Tibial nerve (tissue), 4 donors: ENCODE results near the gene DENND4C. TPM values are rescaled to one million over a fixed set of nuclear protein-coding genes. Genes with fewer than 3 reads are reported as not detected.
"Not testable (repeated sequence)": the region's sequence is repeated elsewhere in the genome, so short reads cannot be mapped to it uniquely, and the experiment has no call there.

ENCODE experiments used
- DNase-seq, 2 donors: peaks; one replicate each; pipeline ENCODE4 v3.0.0-alpha.2; 2019; ENCODE audit warnings: low spot score in 2 of 2
- H3K27ac ChIP-seq, 4 donors: fragments of 200-600 bp; sonication (generic) in 3 of 4; one replicate each; pipeline ENCODE4 v1.5.1; 2017 to 2019; ENCODE audit warnings: mild to moderate bottlenecking in 1 of 4
- H3K27me3 ChIP-seq, 2 donors: fragments of 200-600 bp; sonication (generic) in 1 of 2; one replicate each; pipeline versions ENCODE4 v1.5.1 to v1.6.0; 2017 to 2019
- H3K36me3 ChIP-seq, 3 donors: fragments of 200-600 bp; sonication (generic); one replicate each; pipeline ENCODE4 v1.5.1; 2018 to 2019
- H3K4me1 ChIP-seq, 4 donors: fragments of 200-600 bp; sonication (generic) in 3 of 4; one replicate each; pipeline ENCODE4 v1.5.1; 2017 to 2019
- H3K4me3 ChIP-seq, 4 donors: fragments of 200-600 bp; sonication (generic) in 3 of 4; one replicate each; pipeline ENCODE4 v1.5.1; 2017 to 2019; ENCODE audit warnings: mild to moderate bottlenecking in 1 of 4, moderate library complexity in 1 of 4
- H3K9me3 ChIP-seq, 4 donors: fragments of 200-600 bp; sonication (generic) in 3 of 4; one replicate each; pipeline ENCODE4 v1.5.1; 2017 to 2019
- EP300 ChIP-seq, 2 donors: sonication (generic); formaldehyde crosslinking; IDR thresholded peaks; one replicate each; pipeline ENCODE4 v1.6.1; 2017; ENCODE audit warnings: antibody characterized with exemption in 2 of 2, mild to moderate bottlenecking in 1 of 2
- POLR2A ChIP-seq, 2 donors: fragments of 450-650 bp; IDR thresholded peaks; one replicate each; pipeline ENCODE4 v1.6.1; 2017; ENCODE audit warnings: antibody characterized with exemption in 2 of 2, mild to moderate bottlenecking in 2 of 2, moderate library complexity in 2 of 2
- WGBS, 2 donors: methylation state at CpG; one replicate each; pipeline ENCODE4 v1.1.5; 2018; 5-methylcytosine and 5-hydroxymethylcytosine counted together
- total RNA-seq, 4 donors: library from RNA; depleted of rRNA; stranded (reverse); fragments of >200 nt; gene quantifications; one replicate each; pipeline ENCODE4 v1.1.0, GENCODE V29; 2016
- TF ChIP-seq, protein P1 (sequence below), 5 experiments: fragments of 200-600 bp in 3 of 5; fragments of 450-650 bp in 2 of 5; sonication (generic) in 3 of 5; IDR thresholded peaks; one replicate each; pipeline ENCODE4 v1.5.1; 2016 to 2019; ENCODE audit warnings: antibody characterized with exemption in 5 of 5, mild to moderate bottlenecking in 3 of 5, moderate library complexity in 2 of 5

The DENND4C gene
- total RNA-seq, 4 donors from 2014 or later: 60.4 to 102 (median 72.5) TPM

DNA sequence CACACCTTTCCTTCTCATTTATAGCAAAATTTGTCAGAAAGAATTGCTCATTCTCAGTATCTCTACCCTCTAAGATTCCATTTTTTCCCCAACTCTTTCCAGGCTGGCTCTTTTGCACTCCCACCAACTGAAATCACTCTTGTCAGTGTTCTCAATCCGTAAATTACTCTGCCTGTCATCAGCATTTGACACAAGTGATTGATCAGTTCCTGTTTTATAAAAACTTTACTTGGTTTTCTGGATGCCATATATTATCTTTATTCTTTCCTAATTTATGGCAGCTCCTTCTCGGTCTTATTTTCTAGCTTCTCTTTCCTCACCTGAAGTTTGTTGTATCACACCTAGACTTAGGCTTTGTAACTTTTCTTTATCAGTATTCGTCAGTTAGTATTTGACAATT is 16.4 kb downstream of the DENND4C start:
- Histone ChIP-seq H3K4me1 (peaks cover 0 to 38% (median 2%) of the 10 kb centered on the region in 4 donors), H3K27ac (no peak overlapping the region), H3K27me3 (no peaks in the 10 kb centered on the region), H3K4me3 (no peak overlapping the region), H3K36me3 (peaks cover 0 to 14% (median 0%) of the 10 kb centered on the region in 3 donors), H3K9me3 (no peaks in the 10 kb centered on the region)
- TF ChIP-seq POLR2A (IDR thresholded peaks at IDR 0.05) (no peak), EP300 (IDR thresholded peaks at IDR 0.05) (no peak)
- TF ChIP-seq, protein P1, sequence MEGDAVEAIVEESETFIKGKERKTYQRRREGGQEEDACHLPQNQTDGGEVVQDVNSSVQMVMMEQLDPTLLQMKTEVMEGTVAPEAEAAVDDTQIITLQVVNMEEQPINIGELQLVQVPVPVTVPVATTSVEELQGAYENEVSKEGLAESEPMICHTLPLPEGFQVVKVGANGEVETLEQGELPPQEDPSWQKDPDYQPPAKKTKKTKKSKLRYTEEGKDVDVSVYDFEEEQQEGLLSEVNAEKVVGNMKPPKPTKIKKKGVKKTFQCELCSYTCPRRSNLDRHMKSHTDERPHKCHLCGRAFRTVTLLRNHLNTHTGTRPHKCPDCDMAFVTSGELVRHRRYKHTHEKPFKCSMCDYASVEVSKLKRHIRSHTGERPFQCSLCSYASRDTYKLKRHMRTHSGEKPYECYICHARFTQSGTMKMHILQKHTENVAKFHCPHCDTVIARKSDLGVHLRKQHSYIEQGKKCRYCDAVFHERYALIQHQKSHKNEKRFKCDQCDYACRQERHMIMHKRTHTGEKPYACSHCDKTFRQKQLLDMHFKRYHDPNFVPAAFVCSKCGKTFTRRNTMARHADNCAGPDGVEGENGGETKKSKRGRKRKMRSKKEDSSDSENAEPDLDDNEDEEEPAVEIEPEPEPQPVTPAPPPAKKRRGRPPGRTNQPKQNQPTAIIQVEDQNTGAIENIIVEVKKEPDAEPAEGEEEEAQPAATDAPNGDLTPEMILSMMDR (IDR thresholded peaks at IDR 0.05): no peak
- no peak for DNase-seq
- 84% methylated on average over 3 of the region's 3 CpGs for WGBS, 2 donors

DNA sequence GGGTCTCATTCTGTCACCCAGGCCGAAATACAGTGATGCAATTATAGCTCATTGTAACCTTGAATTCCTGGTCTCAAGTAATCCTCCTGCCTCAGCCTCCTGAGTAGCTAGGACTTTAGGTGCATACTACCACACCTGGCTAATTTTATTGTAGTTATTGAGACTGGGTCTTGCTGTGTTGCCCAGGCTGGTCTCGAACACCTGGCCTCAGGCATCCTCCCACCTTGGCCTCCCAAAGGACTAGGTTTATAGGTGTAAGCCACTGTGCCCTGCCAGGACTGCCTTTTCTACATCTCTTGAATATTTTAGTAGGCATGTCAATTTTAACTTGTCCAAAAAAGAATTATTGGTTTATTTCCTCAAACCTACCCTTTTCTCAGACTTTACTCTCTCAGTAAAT is 16.9 kb downstream of the DENND4C start:
- Histone ChIP-seq H3K27me3 (no peaks in the 10 kb centered on the region), H3K36me3 (peaks cover 0 to 14% (median 0%) of the 10 kb centered on the region in 3 donors), H3K4me1 (peaks cover 0 to 42% (median 2%) of the 10 kb centered on the region in 4 donors), H3K4me3 (no peak overlapping the region), H3K9me3 (no peaks in the 10 kb centered on the region), H3K27ac (no peak overlapping the region)
- TF ChIP-seq EP300 (IDR thresholded peaks at IDR 0.05): no peak
- TF ChIP-seq, protein P1 (IDR thresholded peaks at IDR 0.05): no peak
- no peak for TF ChIP-seq POLR2A (IDR thresholded peaks at IDR 0.05)
- no peak for DNase-seq
- 82 to 86% methylated on average over 2 of the region's 2 CpGs for WGBS, 2 donors

DNA sequence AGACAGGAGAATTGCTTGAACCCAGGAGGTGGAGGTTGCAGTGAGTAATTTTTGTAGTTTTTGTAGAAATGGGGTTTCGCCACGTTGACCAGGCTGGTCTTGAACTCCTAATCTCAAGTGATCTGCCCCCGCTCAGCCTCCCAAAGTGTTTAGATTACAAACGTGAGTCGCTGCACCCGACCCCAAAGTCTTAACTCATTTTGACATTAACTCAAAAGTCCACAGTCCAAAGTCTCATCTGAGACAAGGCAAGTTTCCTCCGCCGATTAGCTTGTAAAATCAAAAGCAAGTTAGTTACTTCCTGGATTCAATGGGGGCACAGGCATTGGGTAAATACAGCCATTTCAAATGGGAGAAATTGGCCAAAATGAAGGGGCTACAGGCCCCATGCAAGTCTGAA is 19.9 kb downstream of the DENND4C start:
- H3K27me3 ChIP-seq, H3K27ac ChIP-seq, H3K9me3 ChIP-seq, H3K4me3 ChIP-seq, DNase-seq: not testable (repeated sequence)
- H3K4me1 ChIP-seq: peaks cover 0 to 44% (median 10%) of the 10 kb centered on the region in 4 donors
- WGBS, 2 donors: 79 to 85% methylated on average over 8 of the region's 8 CpGs
- H3K36me3 ChIP-seq: peaks cover 0 to 10% (median 0%) of the 10 kb centered on the region in 3 donors

DNA sequence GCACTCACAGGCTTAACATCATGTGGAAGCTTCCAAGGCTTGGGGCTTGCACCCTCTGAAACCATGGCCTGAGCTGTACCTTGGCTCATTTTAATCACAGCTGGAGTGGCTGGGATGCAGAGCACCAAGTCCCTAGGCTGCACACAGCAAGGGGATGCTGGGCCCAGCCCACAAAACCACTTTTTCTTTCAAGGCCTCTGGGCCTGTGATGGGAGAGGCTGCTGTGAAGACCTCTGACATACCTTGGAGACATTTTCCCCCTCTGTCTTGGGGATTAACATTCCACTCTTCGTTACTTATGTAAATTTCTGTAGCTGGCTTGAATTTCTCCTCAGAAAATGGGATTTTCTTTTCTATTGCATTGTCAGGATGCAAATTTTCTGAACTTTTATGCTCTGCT is 20.7 kb downstream of the DENND4C start:
- not testable (repeated sequence) for DNase-seq, H3K27ac ChIP-seq, H3K27me3 ChIP-seq, H3K4me3 ChIP-seq, H3K9me3 ChIP-seq
- Histone ChIP-seq H3K4me1 (peaks cover 0 to 44% (median 10%) of the 10 kb centered on the region in 4 donors), H3K36me3 (peaks cover 0 to 10% (median 0%) of the 10 kb centered on the region in 3 donors)
- WGBS, 2 donors: 55 to 65% methylated on average over 1 of the region's 1 CpG

DNA sequence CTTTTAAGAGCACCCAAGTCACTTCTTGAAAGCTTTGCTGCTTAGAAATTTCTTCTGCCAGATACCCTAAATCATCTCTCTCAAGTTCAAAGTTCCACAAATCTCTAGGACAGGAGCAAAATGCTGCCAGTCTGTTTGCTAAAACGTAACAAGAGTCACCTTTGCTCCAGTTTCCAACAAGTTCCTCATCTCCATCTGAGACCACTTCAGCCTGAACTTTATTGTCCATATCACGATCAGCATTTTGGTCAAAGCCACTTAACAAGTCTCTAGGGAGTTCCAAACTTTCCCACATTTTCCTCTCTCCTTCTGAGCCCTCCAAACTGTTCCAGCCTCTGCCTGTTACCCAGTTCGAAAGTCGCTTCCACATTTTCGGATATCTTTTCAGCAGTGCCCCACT is 21.1 kb downstream of the DENND4C start:
- H3K27me3 ChIP-seq, DNase-seq, H3K9me3 ChIP-seq, H3K27ac ChIP-seq, H3K4me3 ChIP-seq: not testable (repeated sequence)
- peaks cover 0 to 44% (median 10%) of the 10 kb centered on the region in 4 donors for H3K4me1 ChIP-seq
- H3K36me3 ChIP-seq: peaks cover 0 to 10% (median 0%) of the 10 kb centered on the region in 3 donors
- 81 to 91% methylated on average over 5 of the region's 5 CpGs for WGBS, 2 donors

DNA sequence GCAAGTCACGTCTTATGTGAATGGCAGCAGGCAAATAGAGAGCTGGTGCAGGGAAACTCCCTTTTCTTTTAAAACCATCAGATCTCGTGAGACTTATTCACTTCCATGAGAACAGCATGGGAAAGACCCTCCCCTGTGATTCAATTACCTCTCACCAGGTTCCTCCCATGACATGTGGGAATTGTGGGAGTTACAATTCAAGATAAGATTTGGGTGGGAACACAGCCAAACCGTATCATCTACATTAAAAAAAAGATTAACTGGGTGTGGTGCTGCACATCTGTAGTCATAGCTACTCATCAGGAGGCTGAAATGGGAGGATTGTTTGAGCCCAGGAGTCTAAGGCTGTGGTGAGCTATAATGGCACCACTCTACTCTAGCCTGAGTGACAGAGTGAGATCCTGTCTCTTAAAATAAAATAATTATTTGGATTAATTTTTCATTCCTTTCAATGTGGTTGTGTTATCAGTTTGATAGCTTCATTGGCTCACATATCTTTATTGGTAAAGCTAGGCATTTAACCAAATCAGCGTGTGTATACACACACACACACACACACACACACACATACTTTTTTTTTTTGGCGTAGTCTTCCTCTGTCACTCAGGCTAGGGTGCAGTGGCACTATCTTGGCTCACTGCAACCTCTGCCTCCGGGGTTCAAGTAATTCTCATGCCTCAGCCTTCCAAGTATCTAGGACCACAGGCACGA is 21.8 kb downstream of the DENND4C start:
- 70 to 71% methylated on average over 7 of the region's 7 CpGs for WGBS, 2 donors
- Histone ChIP-seq H3K36me3 (peaks cover 0 to 10% (median 0%) of the 10 kb centered on the region in 3 donors), H3K27me3 (no peaks in the 10 kb centered on the region), H3K4me1 (peaks cover 0 to 40% (median 10%) of the 10 kb centered on the region in 4 donors), H3K4me3 (no peak overlapping the region), H3K9me3 (no peaks in the 10 kb centered on the region), H3K27ac (no peak overlapping the region)
- no peak for TF ChIP-seq EP300 (IDR thresholded peaks at IDR 0.05)
- TF ChIP-seq, protein P1 (IDR thresholded peaks at IDR 0.05): no peak
- TF ChIP-seq POLR2A (IDR thresholded peaks at IDR 0.05): no peak
- no peak for DNase-seq
